Smooth muscle cell of the umbilical artery (primary cell): ENCODE data around the gene ARPC1A. TPM values are rescaled to one million over a fixed set of nuclear protein-coding genes. Genes with fewer than 3 reads are reported as not detected.

Experiments used
- total RNA-seq: library from RNA; depleted of rRNA; stranded (reverse); fragments of >200 nt; gene quantifications from 2 replicates; pipeline ENCODE4 v1.2.3, GENCODE V29; 2014

Gene ARPC1A
- 230 and 311 TPM in 2 replicates for total RNA-seq

DNA sequence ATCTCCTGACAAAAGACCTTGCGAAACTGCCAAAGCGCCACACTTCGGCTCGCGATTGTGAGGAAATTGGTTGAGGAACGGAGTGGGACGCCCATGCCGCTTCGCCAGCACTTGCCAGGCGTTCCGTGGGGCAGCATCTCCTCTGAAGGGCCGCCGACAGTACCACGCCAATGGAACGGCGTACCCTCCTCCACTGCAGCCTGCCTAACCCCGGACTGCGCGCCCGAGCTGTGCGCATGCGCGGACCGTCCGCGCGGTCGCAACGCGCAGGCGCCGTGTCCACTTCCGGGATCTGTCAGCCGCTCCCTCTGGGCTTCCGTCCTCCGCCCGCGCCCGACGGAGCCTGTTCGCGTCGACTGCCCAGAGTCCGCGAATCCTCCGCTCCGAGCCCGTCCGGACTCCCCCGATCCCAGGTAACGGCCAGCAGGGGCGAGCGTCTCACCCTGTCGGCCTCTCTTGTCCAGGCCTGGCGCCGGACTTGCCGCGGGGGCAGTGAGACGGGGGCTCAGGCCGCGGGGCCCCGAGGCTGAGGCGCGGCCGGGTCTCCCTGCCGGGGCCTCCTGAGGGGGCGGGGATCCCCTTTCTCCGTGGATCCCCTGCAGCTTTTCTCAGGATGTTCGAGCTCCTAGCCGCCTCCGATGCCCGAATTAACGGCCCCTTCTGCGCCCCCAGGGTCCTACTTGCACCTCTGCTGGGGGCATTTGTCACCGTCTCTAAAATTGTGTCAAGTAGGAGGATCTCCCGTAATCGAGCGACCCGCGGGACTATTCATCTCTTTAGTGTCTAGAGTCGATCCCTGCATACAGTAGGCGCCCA, at the start of gene ARPC1A:
ARPC1A (plus strand) TSS at position 307 of the 816 bp plus-strand sequence. CDS start 7,456 bp downstream, outside the sequence.

DNA sequence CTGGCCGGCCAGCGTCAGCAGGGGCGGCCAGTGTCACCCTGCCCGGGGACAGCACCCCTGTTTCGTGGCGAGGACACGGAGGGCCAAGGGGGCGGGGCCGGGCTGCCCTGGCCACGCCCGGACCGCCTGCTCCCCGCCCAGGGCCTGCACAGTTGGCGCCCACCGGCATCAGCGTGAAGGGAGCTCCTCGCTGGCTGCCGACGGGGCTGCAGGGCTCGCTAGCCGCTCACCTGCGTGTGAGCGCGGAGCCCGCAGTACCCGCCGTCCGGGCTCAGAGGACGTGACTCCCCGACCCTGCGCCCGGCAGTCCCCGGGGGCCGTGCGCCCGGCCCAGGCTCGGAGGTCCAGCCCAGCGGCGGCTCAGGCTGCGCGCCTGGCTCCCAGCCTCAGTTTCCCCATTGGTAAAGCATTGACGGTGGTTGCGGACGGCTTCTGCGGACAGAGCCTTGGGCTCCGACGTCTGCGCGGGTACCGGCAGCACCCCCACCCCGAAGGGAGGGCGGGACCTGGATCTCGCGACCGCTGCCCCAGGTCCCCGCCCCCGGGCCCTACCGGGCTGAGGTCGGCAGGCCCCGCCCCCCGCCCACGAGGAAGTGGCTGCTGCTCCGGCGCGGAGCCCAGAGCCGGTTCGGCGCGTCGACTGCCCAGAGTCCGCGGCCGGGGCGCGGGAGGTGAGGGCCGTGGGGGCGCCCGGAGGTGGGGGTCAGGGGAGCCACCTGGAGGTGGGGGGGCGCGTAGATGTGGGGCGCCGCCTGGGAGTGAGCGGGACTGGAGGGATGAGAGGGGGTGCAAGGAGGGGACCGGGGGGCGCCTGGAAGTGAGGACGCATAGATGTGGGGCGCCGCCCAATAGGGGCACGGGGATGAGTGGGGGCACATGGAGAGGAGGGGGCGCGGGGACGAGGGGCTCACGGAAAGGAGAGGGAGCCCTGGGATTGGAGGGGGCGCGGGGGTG, 48.7 kb downstream of the ARPC1A start, which contains the start of gene ARPC1B:
ARPC1B (plus strand) TSS at position 620 of the 954 bp plus-strand sequence. CDS start 10,985 bp downstream, outside the sequence.

GRCh38 chr7:99408379-99409191, 82.9 kb downstream of the ARPC1A start, which contains the start of the genes BUD31 and PDAP1:
Gene BUD31 (plus strand): TSS chr7:99408969. CDS start chr7:99411093, 2,124 bp downstream.
Gene PDAP1 (minus strand): TSS chr7:99408597. CDS start chr7:99408548, 49 bp downstream.

Other genes with a start within 250 kb of the ARPC1A start
- 25.5 and 44.5 TPM in 2 replicates for gene SMURF1, start 181.8 kb upstream of the ARPC1A start, total RNA-seq
- not detected in 2 replicates for gene KPNA7, start 117.8 kb upstream of the ARPC1A start, total RNA-seq
- gene MYH16, start 53.1 kb upstream of the ARPC1A start, total RNA-seq: under 0.01 and 0.32 TPM in 2 replicates
- 395 and 544 TPM in 2 replicates for gene ARPC1B, start 48.8 kb downstream of the ARPC1A start, total RNA-seq
- 54.9 and 85.2 TPM in 2 replicates for gene PDAP1, start 82.7 kb downstream of the ARPC1A start, total RNA-seq
- 76.3 and 77.2 TPM in 2 replicates for gene BUD31, start 83.1 kb downstream of the ARPC1A start, total RNA-seq
- gene PTCD1, start 112.9 kb downstream of the ARPC1A start, total RNA-seq: 5.3 and 6.6 TPM in 2 replicates
- 35.4 and 40.1 TPM in 2 replicates for gene CPSF4, start 113.0 kb downstream of the ARPC1A start, total RNA-seq
- gene ATP5MF, start 140.3 kb downstream of the ARPC1A start, total RNA-seq: 375 and 564 TPM in 2 replicates
- 4.2 and 8.3 TPM in 2 replicates for gene ZNF789, start 147.0 kb downstream of the ARPC1A start, total RNA-seq
- 18.1 and 25.8 TPM in 2 replicates for gene ZNF394, start 174.4 kb downstream of the ARPC1A start, total RNA-seq
- gene ZKSCAN5, start 178.8 kb downstream of the ARPC1A start, total RNA-seq: 11.3 and 13.7 TPM in 2 replicates
- 6.2 and 7.2 TPM in 2 replicates for gene FAM200A, start 226.2 kb downstream of the ARPC1A start, total RNA-seq
- gene ZNF655, start 232.7 kb downstream of the ARPC1A start, total RNA-seq: 49.6 and 68.9 TPM in 2 replicates